Lower lobe of right lung (tissue), 2 donors: ENCODE results near the gene TPSD1. TPM values are rescaled to one million over a fixed set of nuclear protein-coding genes. Genes with fewer than 3 reads are reported as not detected.

Experiments
- ATAC-seq, 2 donors: fragments of 200-7000 bp; cut with Tn5 transposase; one replicate each; pipeline ENCODE4 v1.9.1; 2020 to 2022; ENCODE audit warnings: mild to moderate bottlenecking in 2 of 2, moderate library complexity in 2 of 2
- DNase-seq: peaks from one replicate; pipeline ENCODE4 v3.0.0-alpha.2; 2020
- H3K27ac ChIP-seq: fragments of 200-600 bp; one replicate; pipeline ENCODE4 v1.8.0; 2022
- H3K27me3 ChIP-seq: fragments of 200-600 bp; one replicate; pipeline ENCODE4 v1.8.0; 2022; ENCODE audit warnings: low read depth
- H3K36me3 ChIP-seq: fragments of 200-600 bp; one replicate; pipeline ENCODE4 v1.8.0; 2022; ENCODE audit warnings: mild to moderate bottlenecking
- H3K4me1 ChIP-seq: fragments of 200-600 bp; one replicate; pipeline ENCODE4 v1.8.0; 2022
- H3K4me3 ChIP-seq: fragments of 200-600 bp; one replicate; pipeline ENCODE4 v1.8.0; 2022; ENCODE audit warnings: mild to moderate bottlenecking
- H3K9me3 ChIP-seq: fragments of 200-600 bp; one replicate; pipeline ENCODE4 v1.8.0; 2022
- CTCF ChIP-seq: fragments of 200-600 bp; IDR thresholded peaks from one replicate; pipeline ENCODE4 v1.8.0; 2022; ENCODE audit warnings: antibody characterized with exemption, mild to moderate bottlenecking
- intact Hi-C: fragments of 100-400 bp; cut with DNase I; formaldehyde crosslinking; loops from one replicate; pipeline ENCODE4 v1.11.0; 2022
- total RNA-seq: library from RNA; stranded (reverse); fragmentation: NEBNext Ultra II Directional; extraction: Animal tissue kit (Norgen Biotek cat#: 25700); gene quantifications from one replicate; pipeline ENCODE4 v1.2.1, GENCODE V29; 2021
- donor health status: DM: no; HTN: yes; CAD: no; lungs with severe emphysema.

TPSD1 gene
- total RNA-seq, 1 donor from 2014 or later: 9.6 TPM

DNA sequence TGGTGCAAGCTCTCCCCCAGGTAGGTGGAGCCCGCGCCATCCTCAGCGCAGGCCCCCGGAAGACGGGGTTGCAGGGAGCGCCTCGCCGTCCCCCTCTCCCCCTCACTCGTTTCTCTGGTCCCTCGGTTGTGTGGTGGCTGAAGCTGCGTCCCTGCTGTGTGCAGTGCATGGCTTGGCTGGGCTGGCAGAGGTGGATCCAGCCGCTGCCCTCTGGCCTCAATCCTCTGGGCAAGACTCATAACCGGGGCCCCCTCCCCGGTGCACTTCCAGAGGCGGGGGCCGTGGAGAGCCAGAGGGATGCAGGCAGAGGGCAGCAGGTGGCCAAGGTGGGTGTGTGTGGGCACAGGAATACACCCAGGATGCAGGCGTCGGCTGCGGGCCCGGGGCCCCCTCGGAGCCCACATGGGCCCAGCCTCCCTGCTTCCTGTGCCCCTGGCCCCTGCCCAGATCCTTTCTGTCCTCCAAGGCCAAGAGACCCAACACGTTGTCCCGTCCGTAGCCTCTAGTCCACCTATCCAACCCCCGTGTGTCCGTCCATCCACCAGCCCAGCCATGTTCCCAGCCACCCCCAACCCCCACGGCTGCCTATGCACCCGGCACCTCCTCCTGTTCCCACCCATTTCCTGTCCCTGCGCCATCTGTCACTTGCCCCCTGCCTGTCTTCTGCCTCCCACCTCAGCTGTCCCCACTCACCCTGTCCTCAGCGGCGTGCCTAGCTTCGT, 40.1 kb upstream of the TPSD1 start:
- no peaks in the 10 kb centered on the region for H3K9me3 ChIP-seq
- no peak overlapping the region for H3K4me3 ChIP-seq
- H3K27ac ChIP-seq: no peak overlapping the region
- H3K36me3 ChIP-seq: no peaks in the 10 kb centered on the region
- H3K27me3 ChIP-seq: no peaks in the 10 kb centered on the region
- no peaks in the 10 kb centered on the region for H3K4me1 ChIP-seq
- DNase-seq (no peak), ATAC-seq (no peak)
- no peak for TF ChIP-seq CTCF
- intact Hi-C loops: no loop called here

GRCh38 chr16:1216296-1216619, 39.6 kb upstream of the TPSD1 start:
- no peak for TF ChIP-seq CTCF
- DNase-seq: no peak

DNA sequence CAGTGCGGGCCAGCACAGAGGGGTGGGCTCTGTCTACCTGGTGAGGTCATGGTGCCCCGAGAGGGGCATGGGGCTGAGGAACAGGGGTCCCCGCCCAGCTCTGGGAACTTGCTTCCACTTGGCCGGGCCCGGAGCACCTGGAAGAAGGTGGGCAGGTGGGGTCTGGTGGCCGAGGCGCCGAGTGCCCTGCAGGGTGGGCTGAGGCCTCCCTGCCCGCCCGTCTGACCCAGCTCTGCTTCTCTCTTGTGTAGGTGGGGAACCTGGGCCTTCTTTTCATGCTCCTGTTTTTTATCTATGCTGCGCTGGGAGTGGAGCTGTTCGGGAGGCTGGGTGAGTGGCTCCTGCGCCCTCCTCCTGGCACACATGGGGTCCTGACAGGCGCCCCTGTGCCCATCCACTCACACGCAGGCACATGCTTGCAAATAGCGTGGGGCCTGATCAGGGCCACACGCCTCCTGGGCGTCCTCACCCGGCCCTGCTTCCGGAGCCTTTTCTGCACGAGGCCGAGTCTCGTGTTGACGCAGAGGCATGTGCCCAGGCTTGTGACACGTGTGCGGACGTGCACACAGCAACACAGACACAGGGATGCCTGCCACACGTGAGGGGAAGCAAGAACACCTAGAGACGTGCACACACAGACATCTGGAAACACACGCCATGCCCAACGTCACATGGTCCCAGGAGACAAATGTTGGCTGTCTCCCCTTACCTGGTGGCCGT, 39.0 kb upstream of the TPSD1 start:
- DNase-seq: no peak
- TF ChIP-seq CTCF: no peak
- H3K27ac ChIP-seq: no peak overlapping the region
- ATAC-seq: no peak
- H3K4me3 ChIP-seq: no peak overlapping the region
- H3K4me1 ChIP-seq: no peaks in the 10 kb centered on the region
- H3K27me3 ChIP-seq: no peaks in the 10 kb centered on the region
- intact Hi-C loops: no loop called here
- H3K9me3 ChIP-seq: no peaks in the 10 kb centered on the region
- no peaks in the 10 kb centered on the region for H3K36me3 ChIP-seq

More at GRCh38 chr16:1216296-1216619, 39.6 kb upstream of the TPSD1 start:
- no peak for ATAC-seq
- H3K27me3 ChIP-seq: no peaks in the 10 kb centered on the region
- no peak overlapping the region for H3K4me3 ChIP-seq
- H3K9me3 ChIP-seq: no peaks in the 10 kb centered on the region
- H3K4me1 ChIP-seq: no peaks in the 10 kb centered on the region
- no peaks in the 10 kb centered on the region for H3K36me3 ChIP-seq
- intact Hi-C loops: no loop called here
- no peak overlapping the region for H3K27ac ChIP-seq

DNA sequence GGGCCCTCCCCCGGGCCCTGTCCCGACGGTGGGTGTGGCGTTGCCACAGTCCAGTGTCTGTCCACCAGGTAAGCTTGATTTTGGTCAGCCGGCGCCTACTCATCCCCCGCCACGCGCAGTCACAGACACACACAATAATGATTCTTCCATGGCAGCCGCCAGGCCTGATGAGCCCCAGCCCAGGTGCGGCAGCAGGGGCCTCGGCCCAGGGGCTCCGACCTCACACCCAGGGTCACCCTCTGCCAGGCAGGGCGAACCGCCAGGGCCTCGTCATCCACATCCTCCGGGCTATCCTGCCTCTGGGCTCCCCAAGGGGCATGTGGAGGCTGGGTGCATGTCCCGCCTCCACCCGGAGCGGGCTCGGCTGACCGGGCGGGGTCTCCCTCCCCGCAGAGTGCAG, 38.3 kb upstream of the TPSD1 start:
- Histone ChIP-seq H3K36me3 (no peaks in the 10 kb centered on the region), H3K4me3 (no peak overlapping the region), H3K4me1 (no peaks in the 10 kb centered on the region), H3K27ac (no peak overlapping the region), H3K27me3 (no peaks in the 10 kb centered on the region), H3K9me3 (no peaks in the 10 kb centered on the region)
- ATAC-seq (no peak), DNase-seq (no peak)
- intact Hi-C loops: no loop called here
- no peak for TF ChIP-seq CTCF

DNA sequence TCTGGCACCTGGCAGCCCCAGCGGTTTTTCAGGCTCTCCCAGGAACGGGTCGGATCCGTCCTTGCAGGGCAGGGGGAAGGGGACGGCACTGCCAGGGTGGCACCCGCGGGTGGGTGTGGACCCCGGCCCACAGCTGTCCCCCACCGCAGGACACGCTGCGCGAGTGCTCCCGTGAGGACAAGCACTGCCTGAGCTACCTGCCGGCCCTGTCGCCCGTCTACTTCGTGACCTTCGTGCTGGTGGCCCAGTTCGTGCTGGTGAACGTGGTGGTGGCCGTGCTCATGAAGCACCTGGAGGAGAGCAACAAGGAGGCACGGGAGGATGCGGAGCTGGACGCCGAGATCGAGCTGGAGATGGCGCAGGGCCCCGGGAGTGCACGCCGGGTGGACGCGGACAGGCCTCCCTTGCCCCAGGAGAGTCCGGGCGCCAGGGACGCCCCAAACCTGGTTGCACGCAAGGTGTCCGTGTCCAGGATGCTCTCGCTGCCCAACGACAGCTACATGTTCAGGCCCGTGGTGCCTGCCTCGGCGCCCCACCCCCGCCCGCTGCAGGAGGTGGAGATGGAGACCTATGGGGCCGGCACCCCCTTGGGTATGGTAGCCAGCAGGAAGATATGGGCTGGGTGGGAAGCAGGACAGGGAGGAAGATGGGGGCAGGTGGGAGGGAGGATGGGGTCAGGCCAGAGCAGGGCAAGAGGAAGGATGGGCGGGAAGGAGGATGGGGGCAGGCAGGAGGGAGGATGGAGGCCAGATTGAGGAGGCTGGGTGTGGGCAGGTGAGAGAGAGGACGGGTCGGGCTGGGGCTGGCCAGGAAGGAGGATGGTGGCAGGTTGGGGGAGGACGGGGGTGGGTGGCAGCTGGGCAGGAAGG, 37.6 kb upstream of the TPSD1 start:
- Histone ChIP-seq H3K36me3 (no peaks in the 10 kb centered on the region), H3K9me3 (no peaks in the 10 kb centered on the region), H3K4me3 (no peak overlapping the region), H3K27ac (no peak overlapping the region), H3K27me3 (no peaks in the 10 kb centered on the region), H3K4me1 (no peaks in the 10 kb centered on the region)
- ATAC-seq (no peak), DNase-seq (no peak)
- TF ChIP-seq CTCF: no peak
- intact Hi-C loops: no loop called here
